HG03378 (cell line): ENCODE measurements around the gene MMAB.
A peak's percentile ranks its signal among the peaks of the same experiment; 100 is the strongest.

Experiments used
- ATAC-seq: cut with Tn5 transposase; IDR thresholded peaks from one replicate; pipeline ENCODE4 v1.9.1; 2021; ENCODE audit warnings: mild to moderate bottlenecking, moderate library complexity; ENCODE audit not compliant: unreplicated experiment

MMAB gene

GRCh38 chr12:109573029-109573913, at the start of gene MMAB, which contains the start of gene MVK:
Gene MMAB (minus strand): TSS chr12:109573504. CDS start chr12:109573480, 24 bp downstream.
Gene MVK (plus strand): TSS chr12:109573794. CDS start chr12:109574823, 1,029 bp downstream.
- ATAC-seq = peak; percentile 95

- no peak for ATAC-seq
Observed at GRCh38 chr12:109621901-109622364, 48.6 kb upstream of the MMAB start.

GRCh38 chr12:109621211-109621694, 47.9 kb upstream of the MMAB start:
- ATAC-seq = no peak

- ATAC-seq = no peak
Observed at GRCh38 chr12:109619002-109619604, 45.8 kb upstream of the MMAB start.

- no peak for ATAC-seq
Observed at GRCh38 chr12:109618082-109618481, 44.8 kb upstream of the MMAB start.

- ATAC-seq = no peak
Observed at GRCh38 chr12:109617491-109617890, 44.2 kb upstream of the MMAB start.

GRCh38 chr12:109615556-109616229, 42.4 kb upstream of the MMAB start:
- ATAC-seq = no peak

- ATAC-seq = no peak
Observed at GRCh38 chr12:109613649-109614455, 40.5 kb upstream of the MMAB start.

GRCh38 chr12:109612975-109613502, 39.7 kb upstream of the MMAB start:
- ATAC-seq = no peak

- no peak for ATAC-seq
Observed at GRCh38 chr12:109612003-109612402, 38.7 kb upstream of the MMAB start.

- ATAC-seq = no peak
Observed at GRCh38 chr12:109611223-109611622, 37.9 kb upstream of the MMAB start.

GRCh38 chr12:109610523-109610922, 37.2 kb upstream of the MMAB start:
- ATAC-seq = no peak

GRCh38 chr12:109609342-109609741, 36.0 kb upstream of the MMAB start:
- ATAC-seq = no peak

- no peak for ATAC-seq
Observed at GRCh38 chr12:109608793-109609192, 35.5 kb upstream of the MMAB start.

GRCh38 chr12:109608270-109608669, 35.0 kb upstream of the MMAB start:
- no peak for ATAC-seq

- ATAC-seq = no peak
Observed at GRCh38 chr12:109607618-109608017, 34.3 kb upstream of the MMAB start.

GRCh38 chr12:109606320-109607028, 33.2 kb upstream of the MMAB start:
- ATAC-seq = no peak

- ATAC-seq = no peak
Observed at GRCh38 chr12:109605599-109606228, 32.4 kb upstream of the MMAB start.

GRCh38 chr12:109605016-109605415, 31.7 kb upstream of the MMAB start:
- ATAC-seq = no peak
